DMS153 treated with DMSO at 0.1 percent for 48 hours (cell line): ENCODE data around the gene SYT10.
"Not testable (repeated sequence)": the region's sequence is repeated elsewhere in the genome, so short reads cannot be mapped to it uniquely, and the experiment has no call there.

Experiments used
- DNase-seq: peaks from one replicate; lab custom pipeline; 2025; ENCODE audit not compliant: unreplicated experiment; lab: John Stamatoyannopoulos, UW

SYT10 gene

DNA sequence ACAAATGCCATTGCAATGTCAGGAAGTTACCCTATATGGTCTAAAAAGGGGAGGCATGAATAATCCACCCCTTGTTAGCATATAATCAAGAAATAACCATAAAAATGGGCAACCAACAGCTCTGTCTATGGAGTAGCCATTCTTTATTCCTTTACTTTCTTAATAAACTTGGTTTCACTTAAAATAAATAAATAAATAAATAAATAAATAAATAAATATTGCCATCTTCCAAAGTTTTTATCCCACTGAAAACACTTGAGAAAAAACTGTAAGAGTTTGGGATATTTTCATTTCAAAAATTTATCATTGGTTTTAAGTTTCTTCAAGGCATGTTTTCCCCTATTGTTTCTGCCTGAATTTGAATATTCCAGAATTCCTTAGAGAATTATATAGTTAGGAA, 89.8 kb downstream of the SYT10 start:
- no peak for DNase-seq

DNA sequence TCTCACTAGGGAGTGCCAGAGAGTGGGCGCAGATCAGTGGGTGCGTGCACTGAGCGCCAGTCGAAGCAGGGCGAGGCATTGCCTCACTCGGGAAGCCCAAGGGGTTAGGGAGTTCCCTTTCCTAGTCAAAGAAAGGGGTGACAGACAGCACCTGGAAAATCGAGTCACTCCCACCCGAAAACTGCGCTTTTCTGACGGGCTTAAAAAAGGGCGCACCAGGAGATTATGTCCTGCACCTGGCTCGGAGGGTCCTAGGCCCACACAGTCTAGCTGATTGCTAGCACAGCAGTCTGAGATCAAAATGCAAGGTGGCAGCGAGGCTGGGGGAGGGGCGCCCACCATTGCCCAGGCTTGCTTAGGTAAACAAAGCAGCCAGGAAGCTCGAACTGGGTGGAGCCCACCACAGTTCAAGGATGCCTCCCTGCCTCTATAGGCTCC, 107.6 kb downstream of the SYT10 start:
- not testable (repeated sequence) for DNase-seq

DNA sequence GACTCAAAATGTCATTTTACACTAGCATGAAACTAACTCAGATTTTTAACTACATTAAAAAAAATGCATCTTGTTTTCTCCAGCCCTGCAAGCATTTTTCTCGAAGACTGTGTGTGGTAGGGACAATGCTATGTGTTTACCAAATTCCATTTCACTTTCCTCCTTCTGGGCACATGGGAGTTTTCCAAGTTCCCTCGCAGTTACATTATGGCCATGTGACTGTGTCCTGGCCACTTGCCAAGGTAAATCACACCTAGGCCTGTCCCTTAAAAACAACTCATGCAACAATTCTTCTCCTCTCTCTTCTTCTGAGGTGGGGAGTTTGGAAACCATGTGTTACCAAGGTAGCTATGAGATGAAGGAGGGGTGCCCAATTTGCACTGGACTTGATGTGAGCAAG, 108.7 kb downstream of the SYT10 start:
- no peak for DNase-seq
